Umbilical cord (tissue), 2 donors: ENCODE data around the gene TSHZ2. TPM values are rescaled to one million over a fixed set of nuclear protein-coding genes. Genes with fewer than 3 reads are reported as not detected.
"Not testable (repeated sequence)": the region's sequence is repeated elsewhere in the genome, so short reads cannot be mapped to it uniquely, and the experiment has no call there.

Experiments used
- DNase-seq: peaks from one replicate; pipeline ENCODE4 v3.0.0-alpha.2; 2015; ENCODE audit warnings: low spot score
- total RNA-seq: library from RNA; depleted of rRNA; stranded (reverse); fragments of >200 nt; gene quantifications from one replicate; pipeline ENCODE4 v1.2.3, GENCODE V29; 2014; ENCODE audit warnings: low replicate concordance; ENCODE audit not compliant: insufficient read depth

TSHZ2 gene
- total RNA-seq, 1 donor from 2014 or later = 4.3 TPM

GRCh38 chr20:53023732-53024520 is 51.8 kb downstream of the TSHZ2 start:
- DNase-seq = no peak

GRCh38 chr20:53024653-53025052 is 52.5 kb downstream of the TSHZ2 start:
- DNase-seq = not testable (repeated sequence)

- DNase-seq = no peak
Measured at GRCh38 chr20:53027089-53027488, 54.9 kb downstream of the TSHZ2 start.

- DNase-seq = no peak
Measured at GRCh38 chr20:53028337-53029007, 56.3 kb downstream of the TSHZ2 start.

GRCh38 chr20:53030061-53030460 is 57.9 kb downstream of the TSHZ2 start:
- no peak for DNase-seq

- no peak for DNase-seq
Measured at GRCh38 chr20:53032046-53032445, 59.9 kb downstream of the TSHZ2 start.

- DNase-seq = peak; percentile 69
Measured at GRCh38 chr20:53032478-53032932, 60.3 kb downstream of the TSHZ2 start.

DNA sequence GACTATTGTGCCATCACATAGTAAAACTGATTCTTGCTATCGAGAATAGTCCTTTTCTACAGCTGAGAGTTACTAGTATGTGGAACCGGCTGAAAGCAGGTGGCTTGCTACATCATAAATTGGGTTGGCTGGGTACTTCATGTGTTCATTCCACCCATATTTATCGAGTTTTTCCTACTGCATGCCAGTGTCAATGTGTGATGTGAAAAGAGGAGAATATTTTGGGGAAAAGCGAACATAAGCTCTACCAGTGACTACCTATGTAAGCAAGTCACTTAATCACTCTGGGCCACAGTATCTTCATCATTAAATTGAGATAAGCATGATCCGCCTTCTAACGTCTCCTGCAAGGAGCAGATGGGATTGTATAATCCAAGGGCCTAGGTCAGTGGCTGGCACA is 61.0 kb downstream of the TSHZ2 start:
- no peak for DNase-seq

DNA sequence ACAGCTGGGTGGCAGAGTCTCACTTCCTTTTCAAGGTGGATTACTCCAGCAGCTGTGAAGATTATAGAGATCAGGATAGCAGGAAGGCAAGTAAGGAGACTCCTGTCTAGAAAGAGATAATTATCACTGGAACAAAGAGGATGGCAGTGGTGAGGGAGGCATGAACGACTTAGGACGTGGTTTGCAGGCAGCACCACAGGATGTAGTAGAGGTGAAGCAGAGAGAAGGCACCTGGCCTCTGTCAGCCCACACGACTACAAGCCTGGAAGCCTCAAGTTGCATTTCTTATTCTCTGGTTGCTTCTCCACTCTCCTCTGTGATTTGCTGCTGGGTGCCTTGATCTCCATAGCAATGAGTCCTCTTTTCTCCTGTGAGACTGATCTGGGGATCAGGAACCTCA is 62.7 kb downstream of the TSHZ2 start:
- no peak for DNase-seq

- DNase-seq = peak; percentile 43
Measured at GRCh38 chr20:53036992-53037391, 64.8 kb downstream of the TSHZ2 start.

- no peak for DNase-seq
Measured at GRCh38 chr20:53037621-53038020, 65.5 kb downstream of the TSHZ2 start.

GRCh38 chr20:53038299-53038698 is 66.1 kb downstream of the TSHZ2 start:
- no peak for DNase-seq

- peak; percentile 87 for DNase-seq
Measured at GRCh38 chr20:53040693-53041589, 68.8 kb downstream of the TSHZ2 start.

GRCh38 chr20:53042521-53042920 is 70.4 kb downstream of the TSHZ2 start:
- no peak for DNase-seq

- no peak for DNase-seq
Measured at GRCh38 chr20:53044296-53044695, 72.1 kb downstream of the TSHZ2 start.

- DNase-seq = peak; percentile 93
Measured at GRCh38 chr20:53045941-53046340, 73.8 kb downstream of the TSHZ2 start.

DNA sequence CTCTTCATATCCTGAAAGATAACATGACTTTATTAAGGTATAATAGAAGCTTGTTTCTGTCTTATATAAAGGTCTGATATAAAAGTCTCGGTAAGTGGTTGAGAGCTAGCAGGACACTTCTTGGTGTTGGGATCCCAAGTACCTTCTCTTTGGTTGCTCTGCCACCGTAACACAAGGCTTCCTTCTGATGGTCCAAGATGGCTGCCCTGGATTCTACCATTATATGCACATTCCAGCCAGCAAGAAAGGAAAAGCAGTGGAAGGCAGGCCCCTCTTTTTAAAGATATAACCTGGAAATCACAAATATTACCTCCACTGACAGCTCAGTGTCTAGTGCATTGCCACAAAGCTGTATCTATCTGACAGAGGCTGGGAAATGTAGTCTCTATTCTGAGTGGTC is 75.0 kb downstream of the TSHZ2 start:
- DNase-seq = no peak

GRCh38 chr20:53048387-53048786 is 76.2 kb downstream of the TSHZ2 start:
- DNase-seq = no peak

- DNase-seq = no peak
Measured at GRCh38 chr20:53050338-53050737, 78.2 kb downstream of the TSHZ2 start.

- no peak for DNase-seq
Measured at GRCh38 chr20:53052380-53052779, 80.2 kb downstream of the TSHZ2 start.

DNA sequence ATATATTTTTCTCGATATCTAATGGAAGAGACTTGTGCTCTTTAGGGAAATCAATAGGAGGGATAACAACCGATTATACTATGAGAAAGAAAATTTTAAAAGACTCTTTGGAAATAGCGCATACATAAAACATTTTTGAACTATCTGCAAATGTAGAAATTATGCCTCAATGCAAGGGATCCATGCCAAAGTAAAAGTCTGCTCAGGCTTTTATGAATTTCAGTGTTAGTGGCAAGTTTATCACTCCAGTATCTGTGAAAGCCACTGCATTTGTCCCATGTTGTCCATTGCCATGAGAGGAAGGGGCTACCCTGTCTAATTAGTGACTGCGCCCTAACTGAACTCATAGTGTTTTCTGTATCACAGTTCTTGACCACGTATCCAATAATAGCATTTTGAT is 81.4 kb downstream of the TSHZ2 start:
- no peak for DNase-seq
